HCT116 (cell line): ENCODE results near the gene QKI. TPM values are rescaled to one million over a fixed set of nuclear protein-coding genes. Genes with fewer than 3 reads are reported as not detected.

Experiments used
- ATAC-seq: fragments of 200-7000 bp; cut with Tn5 transposase; 2 replicates; pipeline ENCODE4 v1.9.1; 2020; ENCODE audit warnings: mild to moderate bottlenecking, moderate library complexity
- BruUV-seq: library from RNA; stranded (reverse); fragments of 400-500 nt; replicated peaks from 2 replicates; lab custom pipeline; 2021; lab: Mats Ljungman, UMichigan
- CTCF ChIA-PET: fragments of 300-600 bp; sonication (Branson Sonifier 250); formaldehyde crosslinking; loops from one replicate; lab custom pipeline; 2021; ENCODE audit warnings: antibody characterized with exemption; lab: Charles Lee
- POLR2A ChIA-PET: fragments of 300-600, 350-600 bp; sonication (Branson Sonifier 250); formaldehyde crosslinking; loops from one replicate; lab custom pipeline; 2021; ENCODE audit warnings: antibody characterized with exemption; lab: Charles Lee
- RAD21 ChIA-PET, 2 experiments: fragments of 300-600 bp; sonication (Branson Sonifier 250); formaldehyde crosslinking; loops; one replicate each; lab custom pipeline; 2023; ENCODE audit warnings: low total read pairs in 2 of 2; ENCODE audit not compliant: uncharacterized antibody in 2 of 2, unreplicated experiment in 2 of 2, low non-redundant PET in 1 of 2; lab: Charles Lee
- DNase-seq: peaks from one replicate; pipeline ENCODE4 v3.0.0-alpha.2; 2010; ENCODE audit warnings: low read depth, low spot score
- H2AFZ ChIP-seq: fragments of 200-600 bp; shearing (Covaris generic), sonication (generic); 2 replicates; pipeline ENCODE4 v1.6.1; 2017; ENCODE audit warnings: low read depth, mixed run types, mixed read lengths, antibody characterized with exemption, low read length; ENCODE audit not compliant: poor library complexity, severe bottlenecking
- H3K27ac ChIP-seq: 2 replicates; pipeline ENCODE4 v1.5.1; 2012; ENCODE audit warnings: low read depth, low read length
- H3K27me3 ChIP-seq: fragments of 200-600 bp; sonication (generic); 2 replicates; pipeline ENCODE4 v1.6.1; 2016; ENCODE audit warnings: mixed run types, low read length, mixed read lengths; ENCODE audit not compliant: insufficient read depth
- H3K36me3 ChIP-seq, 2 experiments: fragments of 200-500 bp in 1 of 2; fragments of 200-600 bp in 1 of 2; sonication (Bioruptor generic) in 1 of 2; sonication (generic) in 1 of 2; 2 replicates each; pipeline versions ENCODE4 v1.5.1 to v1.6.1; 2014 to 2016; ENCODE audit warnings: low read length in 2 of 2, inconsistent platforms in 1 of 2, mixed read lengths in 1 of 2, mixed run types in 1 of 2; ENCODE audit not compliant: insufficient read depth in 2 of 2, control insufficient read depth in 1 of 2
- H3K4me1 ChIP-seq, 2 experiments: fragments of 200-600 bp in 1 of 2; sonication (generic) in 1 of 2; 2 replicates each; pipeline versions ENCODE4 v1.5.1 to v1.6.1; 2012 to 2017; ENCODE audit warnings: low read length in 2 of 2, inconsistent platforms in 1 of 2, mild to moderate bottlenecking in 1 of 2, mixed read lengths in 1 of 2, mixed run types in 1 of 2, moderate library complexity in 1 of 2; ENCODE audit not compliant: insufficient read depth in 2 of 2, control insufficient read depth in 1 of 2
- H3K4me2 ChIP-seq: fragments of 200-600 bp; sonication (generic); 2 replicates; pipeline ENCODE4 v1.6.1; 2017; ENCODE audit warnings: mixed run types, low read length, mixed read lengths
- H3K4me3 ChIP-seq, 2 experiments: fragments of 200-600 bp in 1 of 2; sonication (generic) in 1 of 2; replicated peaks in 1 of 2; 2 replicates each; pipeline ENCODE4 v1.5.1; 2011 to 2016; ENCODE audit warnings: low read length in 2 of 2, control low read depth in 1 of 2, low read depth in 1 of 2, mild to moderate bottlenecking in 1 of 2, mixed read lengths in 1 of 2, mixed run types in 1 of 2
- H3K79me2 ChIP-seq: fragments of 200-600 bp; sonication (generic); 2 replicates; pipeline ENCODE4 v1.6.1; 2017; ENCODE audit warnings: mild to moderate bottlenecking, mixed run types, low read length, moderate library complexity, mixed read lengths; ENCODE audit not compliant: insufficient read depth
- H3K9ac ChIP-seq: fragments of 200-600 bp; sonication (generic); 2 replicates; pipeline ENCODE4 v1.6.1; 2016; ENCODE audit warnings: low read length, mixed read lengths
- H3K9me2 ChIP-seq: fragments of 200-600 bp; sonication (generic), shearing (Covaris generic); 2 replicates; pipeline ENCODE4 v1.6.1; 2017; ENCODE audit warnings: mixed run types, mild to moderate bottlenecking, moderate library complexity; ENCODE audit not compliant: insufficient read depth
- H3K9me3 ChIP-seq, 2 experiments: fragments of 200-500 bp in 1 of 2; fragments of 200-600 bp in 1 of 2; sonication (Bioruptor generic) in 1 of 2; sonication (generic) in 1 of 2; 2 replicates each; pipeline ENCODE4 v1.6.1; 2014 to 2017; ENCODE audit warnings: low read length in 2 of 2, mixed read lengths in 2 of 2, inconsistent platforms in 1 of 2, low read depth in 1 of 2, mild to moderate bottlenecking in 1 of 2, mixed run types in 1 of 2, moderate library complexity in 1 of 2; ENCODE audit not compliant: control insufficient read depth in 1 of 2, insufficient read depth in 1 of 2
- H4K20me1 ChIP-seq: fragments of 200-600 bp; sonication (generic), shearing (Covaris generic); 2 replicates; pipeline ENCODE4 v1.6.1; 2017; ENCODE audit warnings: mixed run types, mild to moderate bottlenecking, moderate library complexity; ENCODE audit not compliant: insufficient read depth
- CBX3 ChIP-seq: IDR thresholded peaks from 2 replicates; pipeline ENCODE4 v1.6.1; 2012; ENCODE audit warnings: low read depth
- CEBPB ChIP-seq: IDR thresholded peaks from 2 replicates; pipeline ENCODE4 v1.6.1; 2012; ENCODE audit warnings: low read depth
- EGR1 ChIP-seq: IDR thresholded peaks from 2 replicates; pipeline ENCODE4 v1.6.1; 2012; ENCODE audit warnings: low read depth
- EZH2 ChIP-seq: fragments of 200-600 bp; sonication (generic); IDR thresholded peaks from 2 replicates; pipeline ENCODE4 v1.6.1; 2017; ENCODE audit warnings: antibody characterized with exemption, mixed run types
- EZH2phosphoT487 ChIP-seq: fragments of 200-600 bp; IDR thresholded peaks from 2 replicates; pipeline ENCODE4 v1.6.1; 2018; ENCODE audit warnings: antibody characterized with exemption, borderline replicate concordance
- FOSL1 ChIP-seq: IDR thresholded peaks from 2 replicates; pipeline ENCODE4 v1.6.1; 2012; ENCODE audit warnings: low read depth
- RAD21 ChIP-seq: IDR thresholded peaks from 2 replicates; pipeline ENCODE4 v1.6.1; 2012; ENCODE audit warnings: low read depth, mild to moderate bottlenecking
- SRF ChIP-seq: IDR thresholded peaks from 2 replicates; pipeline ENCODE4 v1.6.1; 2012; ENCODE audit warnings: low read depth
- ZNF274 ChIP-seq: fragments of 200-500 bp; sonication (Bioruptor generic); IDR thresholded peaks from 2 replicates; pipeline ENCODE4 v1.6.1; 2014; ENCODE audit warnings: mild to moderate bottlenecking, low read depth, low read length, inconsistent platforms
- intact Hi-C: fragments of 100-400 bp; cut with micrococcal nuclease; formaldehyde crosslinking; loops from 2 replicates; pipeline ENCODE4 v1.10.0; 2022
- total RNA-seq: library from RNA; stranded (reverse); gene quantifications from one replicate; pipeline ENCODE4 v1.2.1, GENCODE V29; 2021; ENCODE audit not compliant: unreplicated experiment
- TF ChIP-seq, protein P1 (sequence below): IDR thresholded peaks from 2 replicates; pipeline ENCODE4 v1.6.1; 2012
- TF ChIP-seq, protein P2 (sequence below), 3 experiments: fragments of 200-600 bp in 1 of 3; sonication (generic) in 1 of 3; IDR thresholded peaks in 2 of 3; conservative IDR thresholded peaks in 1 of 3; 2 replicates each; pipeline ENCODE4 v1.5.1; 2012 to 2017; ENCODE audit warnings: low read depth in 2 of 3, low read length in 2 of 3, antibody characterized with exemption in 1 of 3, borderline replicate concordance in 1 of 3, control low read depth in 1 of 3, mild to moderate bottlenecking in 1 of 3, mixed read lengths in 1 of 3, mixed run types in 1 of 3, moderate library complexity in 1 of 3; ENCODE audit not compliant: insufficient read depth in 1 of 3
- TF ChIP-seq, protein P3 (sequence below): IDR thresholded peaks from 2 replicates; pipeline ENCODE4 v1.6.1; 2012; ENCODE audit warnings: low read depth

The QKI gene
- total RNA-seq, 1 experiment from 2014 or later, result 35.3 TPM

DNA sequence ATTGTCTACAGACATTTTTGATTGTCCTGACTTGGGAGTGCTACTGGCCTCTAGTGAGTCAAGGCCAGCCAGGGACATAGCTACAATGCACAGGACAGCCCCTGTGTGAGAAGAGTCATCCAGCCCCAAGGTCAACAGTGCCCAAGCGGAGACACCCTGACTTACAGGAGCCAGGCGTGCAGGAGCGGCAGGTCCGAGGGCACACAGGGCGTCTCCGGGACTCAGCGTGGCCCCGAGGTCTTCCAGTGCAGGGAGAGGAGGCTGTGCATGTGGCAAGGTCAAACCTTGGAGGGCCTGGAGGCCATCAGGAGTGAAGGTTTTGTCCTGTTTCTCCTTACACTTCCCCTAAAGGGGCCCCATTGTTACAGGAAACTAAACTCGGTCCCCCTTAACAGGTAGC lies 41.3 kb upstream of the QKI start:
- BruUV-seq, result no TSS peak

More for the DNA sequence above, 41.3 kb upstream of the QKI start:
- no peaks in the 10 kb centered on the region for H3K79me2 ChIP-seq
- H3K27ac ChIP-seq, result no peak overlapping the region
- no peak overlapping the region for H3K9ac ChIP-seq
- TF ChIP-seq SRF (no peak), CBX3 (no peak), CEBPB (no peak), EGR1 (no peak), EZH2 (no peak), RAD21 (no peak), ZNF274 (no peak), FOSL1 (no peak), EZH2phosphoT487 (no peak)
- TF ChIP-seq, protein P1, sequence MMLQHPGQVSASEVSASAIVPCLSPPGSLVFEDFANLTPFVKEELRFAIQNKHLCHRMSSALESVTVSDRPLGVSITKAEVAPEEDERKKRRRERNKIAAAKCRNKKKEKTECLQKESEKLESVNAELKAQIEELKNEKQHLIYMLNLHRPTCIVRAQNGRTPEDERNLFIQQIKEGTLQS, result no peak
- TF ChIP-seq, protein P2, sequence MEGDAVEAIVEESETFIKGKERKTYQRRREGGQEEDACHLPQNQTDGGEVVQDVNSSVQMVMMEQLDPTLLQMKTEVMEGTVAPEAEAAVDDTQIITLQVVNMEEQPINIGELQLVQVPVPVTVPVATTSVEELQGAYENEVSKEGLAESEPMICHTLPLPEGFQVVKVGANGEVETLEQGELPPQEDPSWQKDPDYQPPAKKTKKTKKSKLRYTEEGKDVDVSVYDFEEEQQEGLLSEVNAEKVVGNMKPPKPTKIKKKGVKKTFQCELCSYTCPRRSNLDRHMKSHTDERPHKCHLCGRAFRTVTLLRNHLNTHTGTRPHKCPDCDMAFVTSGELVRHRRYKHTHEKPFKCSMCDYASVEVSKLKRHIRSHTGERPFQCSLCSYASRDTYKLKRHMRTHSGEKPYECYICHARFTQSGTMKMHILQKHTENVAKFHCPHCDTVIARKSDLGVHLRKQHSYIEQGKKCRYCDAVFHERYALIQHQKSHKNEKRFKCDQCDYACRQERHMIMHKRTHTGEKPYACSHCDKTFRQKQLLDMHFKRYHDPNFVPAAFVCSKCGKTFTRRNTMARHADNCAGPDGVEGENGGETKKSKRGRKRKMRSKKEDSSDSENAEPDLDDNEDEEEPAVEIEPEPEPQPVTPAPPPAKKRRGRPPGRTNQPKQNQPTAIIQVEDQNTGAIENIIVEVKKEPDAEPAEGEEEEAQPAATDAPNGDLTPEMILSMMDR (IDR thresholded peaks at IDR 0.05 in 2 of 3, conservative IDR thresholded peaks at IDR 0.05 in 1 of 3; ENCODE audit: borderline replicate concordance in 1 of 3, insufficient read depth in 1 of 3, low read depth in 2 of 3, low read length in 2 of 3), result no peak
- TF ChIP-seq, protein P3, sequence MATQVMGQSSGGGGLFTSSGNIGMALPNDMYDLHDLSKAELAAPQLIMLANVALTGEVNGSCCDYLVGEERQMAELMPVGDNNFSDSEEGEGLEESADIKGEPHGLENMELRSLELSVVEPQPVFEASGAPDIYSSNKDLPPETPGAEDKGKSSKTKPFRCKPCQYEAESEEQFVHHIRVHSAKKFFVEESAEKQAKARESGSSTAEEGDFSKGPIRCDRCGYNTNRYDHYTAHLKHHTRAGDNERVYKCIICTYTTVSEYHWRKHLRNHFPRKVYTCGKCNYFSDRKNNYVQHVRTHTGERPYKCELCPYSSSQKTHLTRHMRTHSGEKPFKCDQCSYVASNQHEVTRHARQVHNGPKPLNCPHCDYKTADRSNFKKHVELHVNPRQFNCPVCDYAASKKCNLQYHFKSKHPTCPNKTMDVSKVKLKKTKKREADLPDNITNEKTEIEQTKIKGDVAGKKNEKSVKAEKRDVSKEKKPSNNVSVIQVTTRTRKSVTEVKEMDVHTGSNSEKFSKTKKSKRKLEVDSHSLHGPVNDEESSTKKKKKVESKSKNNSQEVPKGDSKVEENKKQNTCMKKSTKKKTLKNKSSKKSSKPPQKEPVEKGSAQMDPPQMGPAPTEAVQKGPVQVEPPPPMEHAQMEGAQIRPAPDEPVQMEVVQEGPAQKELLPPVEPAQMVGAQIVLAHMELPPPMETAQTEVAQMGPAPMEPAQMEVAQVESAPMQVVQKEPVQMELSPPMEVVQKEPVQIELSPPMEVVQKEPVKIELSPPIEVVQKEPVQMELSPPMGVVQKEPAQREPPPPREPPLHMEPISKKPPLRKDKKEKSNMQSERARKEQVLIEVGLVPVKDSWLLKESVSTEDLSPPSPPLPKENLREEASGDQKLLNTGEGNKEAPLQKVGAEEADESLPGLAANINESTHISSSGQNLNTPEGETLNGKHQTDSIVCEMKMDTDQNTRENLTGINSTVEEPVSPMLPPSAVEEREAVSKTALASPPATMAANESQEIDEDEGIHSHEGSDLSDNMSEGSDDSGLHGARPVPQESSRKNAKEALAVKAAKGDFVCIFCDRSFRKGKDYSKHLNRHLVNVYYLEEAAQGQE, result no peak
- H3K4me1 ChIP-seq, result no peaks in the 10 kb centered on the region
- ATAC-seq, result no peak
- ChIA-PET CTCF (no interaction called here), RAD21 (no interaction called here), POLR2A (no interaction called here)
- intact Hi-C loops, result no loop called here
- H3K27me3 ChIP-seq, result no peaks in the 10 kb centered on the region
- H3K4me2 ChIP-seq, result no peak overlapping the region
- H4K20me1 ChIP-seq, result no peaks in the 10 kb centered on the region
- DNase-seq, result no peak
- H2AFZ ChIP-seq, result no peak overlapping the region
- H3K36me3 ChIP-seq, result no peaks in the 10 kb centered on the region
- H3K4me3 ChIP-seq, result no peak overlapping the region
- no peaks in the 10 kb centered on the region for H3K9me3 ChIP-seq
- no peaks in the 10 kb centered on the region for H3K9me2 ChIP-seq
